Head of caudate nucleus (tissue), 42 donors: ENCODE results near the gene SETDB1.

Source experiments
- DNase-seq, 42 donors: peaks; one replicate each; pipeline versions ENCODE4 v3.0.0 to v3.0.0-alpha.2; 2020 to 2021; ENCODE audit warnings: mixed read lengths in 7 of 42
- intact Hi-C: fragments of 100-400 bp; cut with DNase I; formaldehyde crosslinking; loops from one replicate; pipeline ENCODE4 v1.15.0; 2022

SETDB1 gene

DNA sequence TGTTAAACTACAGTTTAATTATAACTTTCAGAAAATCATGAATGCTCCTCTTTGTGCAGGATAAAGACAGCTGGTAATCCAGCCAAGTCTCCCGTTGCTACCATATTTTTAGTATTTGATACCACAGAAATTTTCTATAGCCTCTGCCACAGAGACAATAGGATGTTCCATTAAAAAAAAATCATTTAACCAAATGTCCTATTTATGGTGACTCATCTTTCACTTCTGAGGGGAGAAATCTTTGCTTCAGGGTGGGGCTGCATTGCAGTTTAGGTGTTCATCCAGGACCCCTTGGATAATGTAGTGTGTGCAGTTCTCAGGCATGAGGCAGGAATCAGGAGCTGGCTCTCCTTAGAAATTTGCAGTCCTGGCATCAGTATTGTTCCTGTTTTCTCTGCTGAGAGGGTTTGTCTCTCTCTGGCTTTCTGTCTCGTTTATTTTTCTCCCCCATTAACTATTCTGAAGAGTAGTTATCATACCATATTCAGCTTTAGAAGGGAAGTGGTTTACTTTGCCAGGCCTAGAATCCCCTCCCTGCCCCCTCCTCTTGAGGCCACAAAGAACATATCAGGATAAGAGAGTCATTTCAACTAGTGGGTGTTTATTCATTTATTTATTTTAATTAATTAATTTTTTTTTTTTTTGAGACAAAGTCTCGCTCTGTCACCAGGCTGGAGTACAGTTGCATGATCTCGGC, 85.1 kb downstream of the SETDB1 start:
- no peak for DNase-seq
- intact Hi-C loops = no loop called here

GRCh38 chr1:151012684-151013471, 86.7 kb downstream of the SETDB1 start:
- intact Hi-C loops = no loop called here
- DNase-seq = no peak

GRCh38 chr1:151013518-151013917, 87.4 kb downstream of the SETDB1 start:
- no peak for DNase-seq
- intact Hi-C loops = no loop called here
